CD4-positive, alpha-beta T cell treated with Interleukin-15 for 4 hours (primary cell): Measurements from ENCODE around the gene REST.
"Not testable (repeated sequence)": the region's sequence is repeated elsewhere in the genome, so short reads cannot be mapped to it uniquely, and the experiment has no call there.

Experiments used
- DNase-seq: peaks from one replicate; pipeline ENCODE4 v3.0.0-alpha.2; 2020; ENCODE audit warnings: low spot score

Gene REST

DNA sequence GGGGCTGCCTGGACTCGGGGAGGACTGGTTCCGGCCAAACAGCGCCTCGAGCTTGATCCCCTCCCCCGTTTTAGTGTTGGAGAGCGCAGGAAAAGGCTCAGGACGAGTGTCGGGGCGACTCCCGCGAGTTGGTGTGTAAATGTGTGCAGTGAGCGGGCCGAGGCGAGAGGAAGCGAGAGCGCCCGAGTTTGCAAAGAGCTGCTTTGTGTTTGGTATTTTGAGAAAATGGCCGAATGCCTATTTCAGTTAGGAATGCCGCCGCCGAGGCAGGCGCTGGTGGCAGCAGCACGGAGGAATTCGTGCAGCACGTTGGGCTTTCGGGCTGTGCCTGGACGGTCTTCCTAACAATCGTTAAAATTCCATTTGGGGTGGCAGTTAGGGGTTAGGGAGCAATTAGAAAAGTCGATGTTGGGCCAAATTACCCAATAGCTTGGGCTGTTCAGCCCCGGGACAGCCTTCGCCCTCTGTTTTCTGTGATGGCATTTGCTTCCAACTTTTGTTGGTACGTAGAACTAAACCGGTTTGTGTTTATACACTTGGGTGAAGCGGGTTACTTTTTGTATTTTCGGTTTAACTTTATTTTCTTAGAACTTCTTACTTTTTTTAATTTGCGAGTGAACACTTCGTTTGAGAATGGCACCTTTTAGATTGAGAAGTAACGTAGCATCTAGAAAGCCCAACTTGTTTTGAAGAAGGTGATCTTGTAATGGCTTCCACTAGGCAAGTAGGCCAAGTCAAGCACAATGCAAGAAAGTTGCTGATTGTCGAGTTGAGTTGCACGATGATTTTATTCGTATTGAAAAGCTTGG is 1.6 kb downstream of the REST start:
- DNase-seq, result peak; percentile 45

DNA sequence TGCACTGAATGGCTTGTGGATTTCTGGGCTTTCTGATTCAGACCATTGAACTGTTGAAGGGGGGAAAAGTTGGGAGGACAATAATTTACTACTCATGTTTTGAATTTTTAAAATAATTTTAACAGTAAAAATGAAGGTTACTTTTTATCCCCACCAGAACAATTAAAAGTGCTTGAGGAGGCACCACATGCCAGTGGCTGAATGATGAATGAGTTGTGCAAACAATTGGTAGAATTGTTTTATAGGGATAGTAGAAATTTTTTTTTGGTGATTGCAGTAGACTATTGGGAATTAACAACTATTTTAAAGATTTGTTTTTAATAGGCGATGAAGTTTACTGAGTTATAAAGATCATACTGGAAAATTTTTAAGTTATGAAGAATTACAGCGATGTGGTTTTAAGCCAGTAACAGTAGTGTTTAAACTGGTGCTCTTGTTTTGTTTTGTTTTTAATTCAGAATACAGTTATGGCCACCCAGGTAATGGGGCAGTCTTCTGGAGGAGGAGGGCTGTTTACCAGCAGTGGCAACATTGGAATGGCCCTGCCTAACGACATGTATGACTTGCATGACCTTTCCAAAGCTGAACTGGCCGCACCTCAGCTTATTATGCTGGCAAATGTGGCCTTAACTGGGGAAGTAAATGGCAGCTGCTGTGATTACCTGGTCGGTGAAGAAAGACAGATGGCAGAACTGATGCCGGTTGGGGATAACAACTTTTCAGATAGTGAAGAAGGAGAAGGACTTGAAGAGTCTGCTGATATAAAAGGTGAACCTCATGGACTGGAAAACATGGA is 2.7 kb downstream of the REST start:
- DNase-seq, result no peak

DNA sequence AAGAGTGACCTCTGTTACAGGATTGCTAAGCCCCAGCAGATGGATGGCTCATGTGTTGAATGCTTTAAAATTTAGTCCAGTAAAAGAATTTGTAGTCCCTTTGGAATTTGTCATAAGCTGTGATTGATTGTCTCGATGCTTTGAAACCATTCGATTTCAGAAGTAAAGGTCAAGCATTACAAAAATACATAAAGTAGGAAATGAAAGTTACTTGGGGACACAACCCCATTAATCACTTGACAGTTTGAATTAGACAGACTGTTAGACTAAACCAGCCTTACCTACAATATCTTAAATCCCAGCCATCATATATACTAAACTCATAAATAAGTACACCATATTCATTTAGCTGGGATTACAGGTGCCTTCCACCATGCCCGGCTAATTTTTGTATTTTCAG is 6.6 kb downstream of the REST start:
- DNase-seq, result no peak

DNA sequence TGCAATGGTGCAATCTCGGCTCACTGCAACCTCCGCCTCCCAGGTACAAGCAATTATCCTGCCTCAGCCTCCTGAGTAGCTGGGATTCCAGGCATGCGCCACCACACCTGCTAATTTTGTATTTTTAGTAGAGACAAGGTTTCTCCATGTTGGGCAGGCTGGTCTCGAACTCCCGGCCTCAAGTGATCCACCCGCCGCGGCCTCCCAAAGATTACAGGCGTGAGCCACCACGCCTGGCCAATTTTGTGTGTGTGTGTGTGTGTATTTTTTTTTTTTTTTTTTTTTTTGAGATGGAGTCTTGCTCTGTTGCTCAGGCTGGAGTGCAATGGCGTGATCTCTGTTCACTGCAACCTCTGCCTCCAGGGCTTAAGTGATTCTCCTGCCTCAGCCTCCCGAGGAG is 7.3 kb downstream of the REST start:
- not testable (repeated sequence) for DNase-seq

DNA sequence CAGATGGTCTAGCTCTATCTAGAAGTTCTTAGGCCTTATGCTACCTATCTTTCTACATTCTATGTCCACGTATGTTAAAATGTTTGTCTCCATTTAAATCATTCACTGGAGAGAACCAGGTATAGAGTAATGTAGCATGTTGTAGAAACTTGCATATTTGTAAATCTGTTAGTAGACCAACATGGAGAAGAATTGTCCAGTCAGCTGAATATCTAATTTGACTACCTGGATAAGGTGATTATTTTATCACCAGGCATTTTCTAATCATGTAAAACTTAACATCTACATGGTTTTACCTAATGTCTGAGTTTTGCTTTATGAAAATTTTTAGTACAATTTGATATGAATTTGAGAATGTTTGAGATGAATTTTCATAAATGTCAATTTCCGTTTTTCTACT is 19.5 kb downstream of the REST start:
- DNase-seq, result no peak

DNA sequence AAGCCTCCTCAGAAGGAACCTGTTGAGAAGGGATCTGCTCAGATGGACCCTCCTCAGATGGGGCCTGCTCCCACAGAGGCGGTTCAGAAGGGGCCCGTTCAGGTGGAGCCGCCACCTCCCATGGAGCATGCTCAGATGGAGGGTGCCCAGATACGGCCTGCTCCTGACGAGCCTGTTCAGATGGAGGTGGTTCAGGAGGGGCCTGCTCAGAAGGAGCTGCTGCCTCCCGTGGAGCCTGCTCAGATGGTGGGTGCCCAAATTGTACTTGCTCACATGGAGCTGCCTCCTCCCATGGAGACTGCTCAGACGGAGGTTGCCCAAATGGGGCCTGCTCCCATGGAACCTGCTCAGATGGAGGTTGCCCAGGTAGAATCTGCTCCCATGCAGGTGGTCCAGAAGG is 22.9 kb downstream of the REST start:
- no peak for DNase-seq

DNA sequence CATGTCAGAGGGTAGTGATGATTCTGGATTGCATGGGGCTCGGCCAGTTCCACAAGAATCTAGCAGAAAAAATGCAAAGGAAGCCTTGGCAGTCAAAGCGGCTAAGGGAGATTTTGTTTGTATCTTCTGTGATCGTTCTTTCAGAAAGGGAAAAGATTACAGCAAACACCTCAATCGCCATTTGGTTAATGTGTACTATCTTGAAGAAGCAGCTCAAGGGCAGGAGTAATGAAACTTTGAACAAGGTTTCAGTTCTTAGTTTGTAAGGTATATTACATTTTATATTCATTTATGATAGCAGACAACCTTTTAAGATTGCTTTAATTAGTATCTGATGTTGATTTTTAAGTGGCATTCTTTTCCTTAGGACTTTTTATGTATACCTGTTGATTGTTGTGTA is 24.2 kb downstream of the REST start:
- DNase-seq, result no peak

DNA sequence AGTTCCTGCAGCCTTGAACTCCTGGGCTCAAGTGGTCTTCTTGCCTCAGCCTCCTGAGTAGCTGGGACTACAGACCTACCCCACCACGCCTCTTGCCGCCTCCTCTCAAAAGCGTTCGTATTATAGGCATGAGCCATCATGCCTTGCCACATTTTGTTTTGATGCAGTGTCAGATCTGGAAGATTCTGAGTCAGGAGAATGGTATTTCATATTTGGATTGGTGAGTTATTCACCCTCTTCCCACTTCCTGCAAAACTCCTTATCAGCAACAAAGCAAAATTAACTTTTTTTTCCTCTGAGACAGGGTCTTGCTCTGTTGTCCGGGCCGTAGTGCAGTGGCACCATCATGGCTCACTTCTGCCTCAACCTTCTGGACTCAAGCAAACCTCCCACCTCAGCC is 29.6 kb downstream of the REST start:
- DNase-seq, result no peak

DNA sequence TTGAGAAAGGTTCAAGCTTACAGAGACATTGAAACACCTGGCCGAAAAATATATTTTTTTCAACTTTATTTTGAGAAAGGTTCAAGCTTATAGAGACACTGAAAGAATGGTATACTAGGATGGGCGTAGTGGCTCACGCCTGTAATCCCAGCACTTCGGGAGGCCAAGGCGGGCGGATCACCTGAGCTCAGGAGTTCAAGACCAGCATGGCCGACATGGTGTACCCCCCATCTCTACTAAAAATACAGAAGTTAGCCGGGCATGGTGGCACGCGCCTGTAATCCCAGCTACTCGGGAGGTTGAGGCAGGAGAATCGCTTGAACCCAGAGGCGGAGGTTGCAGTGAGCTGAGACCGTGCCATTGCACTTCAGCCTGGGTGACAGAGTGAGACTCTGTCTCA is 32.1 kb downstream of the REST start:
- not testable (repeated sequence) for DNase-seq

DNA sequence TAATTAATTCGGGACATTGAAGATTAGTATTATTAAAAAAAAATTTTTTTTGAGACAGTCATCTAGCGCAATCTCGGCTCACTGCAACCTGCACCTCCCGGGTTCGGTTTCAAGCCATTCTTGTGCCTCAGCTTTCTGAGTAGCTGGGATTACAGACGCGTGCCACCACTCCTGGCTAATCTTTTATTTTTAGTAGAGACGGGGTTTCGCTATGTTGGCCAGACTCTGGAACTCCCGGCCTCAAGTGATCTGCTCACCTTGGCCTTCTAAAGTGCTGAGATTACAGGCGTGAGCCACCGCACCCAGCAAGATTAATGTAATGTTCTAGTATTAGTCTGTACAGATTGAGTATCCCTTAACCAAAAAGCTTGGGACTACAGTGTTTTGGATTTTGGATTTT is 32.7 kb downstream of the REST start:
- DNase-seq, result no peak

DNA sequence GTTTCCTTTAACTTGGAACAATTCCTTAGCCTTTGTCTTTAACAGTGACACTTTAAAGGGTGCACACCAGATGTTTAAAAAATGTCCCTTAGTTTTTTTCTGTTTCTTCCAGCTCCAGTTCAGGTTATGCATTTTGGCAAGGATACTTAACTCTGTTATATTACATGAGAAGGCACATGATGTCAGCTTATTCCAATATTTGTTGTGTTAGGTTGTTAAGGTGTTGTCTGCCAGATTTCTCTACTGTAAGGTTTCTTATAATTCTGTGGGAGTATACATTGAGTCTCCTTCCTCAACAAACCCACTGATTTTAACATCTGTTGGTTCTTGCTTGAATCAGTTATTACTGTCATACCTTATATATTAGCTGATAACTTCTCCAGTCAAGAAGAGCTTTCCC is 33.3 kb downstream of the REST start:
- no peak for DNase-seq

DNA sequence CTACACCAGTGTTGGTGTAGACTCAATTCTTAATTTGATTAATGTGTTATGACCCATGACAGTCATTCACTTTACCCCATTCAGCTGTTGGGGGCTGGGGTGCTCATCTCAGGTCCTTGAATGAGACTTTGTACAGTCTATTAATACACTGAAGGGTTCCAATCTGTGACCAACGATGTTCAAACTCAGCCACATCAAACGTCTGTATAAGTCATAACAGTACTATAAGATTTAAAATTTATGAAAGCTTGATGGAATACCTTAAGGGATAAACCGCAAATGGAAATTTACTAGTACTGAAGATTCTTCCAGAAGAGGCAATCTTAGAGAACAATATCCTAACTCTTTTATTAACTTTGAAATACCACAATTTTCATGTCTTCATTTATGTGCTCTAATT is 33.7 kb downstream of the REST start:
- no peak for DNase-seq

DNA sequence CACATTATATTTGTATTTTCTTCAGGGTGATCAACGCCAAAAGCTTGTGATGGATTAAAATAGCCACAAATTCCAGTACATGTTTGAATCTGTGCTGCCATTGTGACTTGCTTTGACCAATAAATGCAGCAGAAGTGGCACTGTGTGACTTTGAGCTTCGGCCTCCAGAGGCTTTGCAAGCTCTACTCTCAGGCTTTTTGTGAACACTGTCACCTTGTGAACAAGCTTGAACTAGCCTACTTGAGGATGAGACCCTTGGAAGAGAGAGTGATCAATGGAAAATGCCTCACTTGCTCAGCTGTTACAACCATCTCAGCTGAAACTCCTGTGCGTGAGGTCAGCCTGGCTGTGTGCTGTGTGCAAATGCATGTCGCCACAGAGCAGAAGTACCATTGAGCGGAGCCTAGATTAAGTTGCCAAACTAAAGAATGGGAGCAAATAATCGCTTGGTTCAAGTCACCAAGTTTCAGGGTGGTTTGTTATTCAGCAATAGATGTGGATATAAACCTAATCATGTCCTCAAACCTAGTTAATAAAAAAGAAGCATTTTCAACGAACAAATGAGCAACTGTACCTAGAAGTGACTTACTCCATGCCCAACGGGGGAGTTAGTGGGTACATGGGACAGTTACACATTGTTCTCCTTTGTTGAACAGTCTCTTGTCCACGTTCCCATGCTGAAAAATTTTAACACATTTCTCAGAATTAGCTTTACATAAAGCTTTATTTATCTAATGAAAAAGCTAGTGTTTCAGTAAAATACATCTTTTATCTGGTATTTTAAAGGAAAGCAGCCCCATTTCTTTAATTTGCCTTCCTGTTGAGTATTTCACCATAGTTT is 46.2 kb downstream of the REST start:
- DNase-seq, result no peak

DNA sequence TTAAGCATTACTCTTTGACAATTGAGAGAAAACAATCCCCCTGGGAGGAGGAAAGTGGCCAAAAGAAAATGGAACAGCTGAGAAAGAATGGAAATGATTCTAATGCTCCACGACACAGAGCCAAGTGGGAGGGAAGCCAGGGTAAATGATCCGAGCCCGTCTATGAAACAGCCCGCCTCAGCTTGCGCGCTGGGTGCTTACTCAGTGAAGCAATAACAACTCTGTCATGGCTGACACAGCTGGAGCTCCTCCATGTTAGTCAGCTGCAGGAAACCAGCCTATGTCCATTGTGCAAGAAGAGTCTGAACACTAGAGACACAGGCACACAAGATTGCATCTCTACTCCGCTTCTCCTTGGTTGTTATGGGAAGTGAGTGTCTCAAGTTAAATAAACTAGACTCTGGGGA is 50.4 kb downstream of the REST start:
- no peak for DNase-seq

DNA sequence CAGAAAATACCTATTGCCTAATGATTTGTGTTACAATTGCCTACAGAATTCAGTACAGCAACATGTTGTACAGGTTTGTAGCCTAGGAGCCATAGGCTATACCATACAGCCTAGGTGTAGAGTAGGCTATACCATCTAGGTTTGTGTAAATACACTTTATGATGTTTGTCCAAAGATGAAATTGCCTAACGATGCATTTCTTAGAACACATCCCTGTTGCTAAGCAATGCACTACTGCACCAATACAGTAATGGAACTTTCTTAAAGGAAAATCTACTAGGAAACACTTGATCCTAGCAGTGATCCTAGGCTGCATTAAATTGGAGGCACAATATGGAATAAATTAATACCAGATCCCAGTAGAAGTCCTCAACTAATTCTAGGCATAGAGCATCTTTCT is 51.4 kb downstream of the REST start:
- no peak for DNase-seq

DNA sequence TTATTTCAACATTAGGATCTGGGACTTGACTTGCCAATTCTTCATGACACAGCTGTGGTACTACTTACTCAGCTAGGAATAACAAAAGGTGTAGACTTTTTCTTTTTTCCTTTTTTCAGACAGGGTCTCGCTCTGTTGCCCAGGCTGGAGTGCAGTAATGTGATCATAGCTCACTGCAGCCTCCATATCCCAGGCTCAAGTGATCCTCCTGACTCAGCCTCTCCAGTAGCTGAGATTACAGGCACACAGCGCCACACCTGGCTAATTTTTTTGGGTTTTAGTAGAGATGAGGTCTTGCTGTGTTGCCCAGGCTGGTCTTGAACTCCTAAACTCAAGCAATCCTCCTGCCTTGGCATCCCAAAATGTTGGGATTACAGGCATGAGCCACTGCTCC is 53.4 kb downstream of the REST start:
- DNase-seq, result no peak

DNA sequence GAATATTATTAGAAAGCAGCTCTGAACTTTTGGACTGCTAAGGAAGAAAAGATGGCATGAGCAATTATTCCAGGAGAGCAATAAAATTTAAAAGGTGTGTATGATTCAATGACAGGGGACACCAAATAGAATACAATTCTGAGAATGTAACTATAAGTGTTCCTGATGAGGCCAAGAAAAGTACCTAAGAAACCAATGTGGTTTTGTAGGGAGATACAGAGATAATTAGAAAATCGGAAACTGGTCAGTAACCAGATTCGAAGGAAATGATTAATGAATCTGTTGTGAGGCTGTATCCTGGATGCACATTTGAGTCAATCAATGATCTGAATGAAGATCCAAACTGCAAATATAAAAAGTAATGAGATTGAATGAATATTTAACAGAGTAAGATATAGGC is 63.7 kb downstream of the REST start:
- DNase-seq, result no peak

DNA sequence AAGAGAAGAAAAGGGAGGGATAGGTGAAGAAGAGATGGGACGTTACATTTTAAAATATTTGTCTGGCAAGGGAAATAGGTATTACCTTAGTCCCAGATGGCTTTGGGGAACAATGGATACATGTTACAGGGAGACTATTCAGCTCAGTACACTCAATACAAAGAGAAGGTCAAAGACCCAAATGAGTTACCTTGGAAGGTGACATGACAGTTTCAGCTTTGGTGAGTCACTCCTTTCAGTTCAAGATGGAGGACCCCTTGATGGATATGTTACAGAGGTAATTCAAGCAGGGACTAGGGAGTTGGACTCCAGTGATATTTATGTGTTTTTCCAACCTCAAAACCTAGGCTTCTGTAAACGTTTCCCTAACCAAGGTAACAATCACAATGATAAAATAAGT is 64.7 kb downstream of the REST start:
- DNase-seq, result no peak

DNA sequence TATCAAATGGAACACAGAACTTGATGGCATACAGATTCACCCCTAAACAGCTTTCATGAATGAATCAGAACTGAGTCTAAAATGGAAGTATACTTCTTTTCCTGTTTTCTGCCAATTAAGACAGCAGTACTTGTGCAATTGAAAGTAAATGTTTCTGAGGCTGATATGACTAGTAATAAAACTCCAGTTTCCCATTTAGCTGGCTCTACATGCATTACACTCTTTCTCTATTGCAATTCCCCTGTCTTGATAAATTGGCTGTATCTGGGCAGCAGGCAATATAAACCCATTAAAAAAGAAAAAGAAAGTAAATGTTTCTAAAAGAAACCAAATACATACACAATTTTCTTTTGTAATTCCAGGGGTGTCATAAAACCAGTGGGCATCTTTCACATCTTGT is 65.1 kb downstream of the REST start:
- no peak for DNase-seq

DNA sequence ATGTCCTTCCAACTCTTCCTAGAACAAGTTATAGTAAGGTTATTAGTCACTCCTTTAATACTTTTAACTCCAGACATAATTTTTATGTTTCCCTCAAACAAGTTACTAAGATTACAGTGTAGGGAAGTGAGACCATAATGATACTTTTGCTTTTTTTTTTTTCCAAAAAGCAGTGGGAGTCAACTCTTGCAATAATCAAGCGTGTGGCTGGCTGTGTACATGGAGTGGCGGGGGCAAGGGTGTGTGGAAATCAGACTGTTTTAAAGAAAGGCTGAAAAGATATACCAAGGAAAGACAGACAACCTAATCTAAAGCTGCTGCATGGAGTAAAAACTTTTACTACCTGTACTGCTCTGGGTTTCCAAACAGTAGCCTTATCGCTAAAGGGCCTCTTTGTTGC is 65.6 kb downstream of the REST start:
- DNase-seq, result no peak

DNA sequence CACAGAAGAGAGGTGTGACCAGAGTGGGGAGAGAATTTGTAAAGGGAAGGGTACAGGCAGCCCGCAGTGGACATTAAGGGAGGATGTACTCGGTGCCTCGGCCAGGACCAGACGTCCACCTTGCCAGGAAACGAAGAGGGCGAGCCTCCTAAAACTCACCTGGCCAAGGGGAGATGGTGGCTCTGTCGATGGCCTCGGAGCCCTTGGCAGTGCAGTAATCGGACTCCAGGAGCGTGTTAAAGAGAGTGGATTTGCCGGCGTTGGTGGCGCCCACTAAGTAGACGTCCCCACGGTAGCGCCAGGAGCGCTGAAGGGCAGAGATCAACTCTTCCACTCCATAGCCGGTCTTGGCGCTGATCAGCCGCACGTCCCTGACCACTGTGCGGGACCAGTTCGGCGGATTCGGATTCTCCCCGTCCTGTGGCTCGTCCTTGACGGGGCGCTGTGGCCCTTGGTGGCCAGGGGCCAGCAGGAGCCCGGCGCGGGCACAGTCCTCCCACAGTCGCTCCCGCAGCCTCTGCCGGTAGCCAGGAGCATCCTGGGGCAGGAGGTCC is 68.7 kb downstream of the REST start:
- no peak for DNase-seq

DNA sequence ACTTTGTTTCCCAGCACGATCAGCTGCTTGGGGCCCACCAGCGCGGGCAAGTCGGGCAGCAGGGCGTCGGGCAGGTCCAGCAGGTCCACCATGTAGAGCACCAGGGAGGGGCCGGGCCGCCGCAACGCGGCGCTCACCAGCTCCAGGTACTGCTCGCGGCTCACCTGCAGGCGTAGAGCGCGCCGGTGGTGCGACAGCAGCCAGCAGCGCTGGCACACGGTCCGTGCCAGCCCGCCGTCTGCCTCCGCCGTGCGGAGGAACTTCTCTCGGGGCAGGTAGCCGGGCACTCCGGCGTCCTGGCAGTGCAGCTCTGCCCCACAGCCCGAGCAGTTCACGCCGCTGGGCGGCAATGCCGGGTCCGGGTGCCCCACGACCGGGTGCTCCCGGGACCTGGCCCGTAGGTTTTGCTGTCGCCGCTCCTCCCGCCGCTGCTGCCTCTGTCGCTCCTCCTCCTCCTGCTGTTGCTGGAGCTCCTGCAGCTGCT is 69.2 kb downstream of the REST start:
- DNase-seq, result peak; percentile 42
